DOHH2 (cell line): ENCODE data around the gene CCNG2.

Experiments used
- H3F3A ChIP-seq: fragments of 200-600 bp; sonication (generic), shearing (Covaris generic); 2 replicates; pipeline ENCODE4 v1.6.0; 2016; ENCODE audit warnings: antibody characterized with exemption, mild to moderate bottlenecking; ENCODE audit not compliant: control insufficient read depth, insufficient read depth
- H3K27ac ChIP-seq: fragments of 200-600 bp; sonication (generic); 2 replicates; pipeline ENCODE4 v1.5.1; 2014; ENCODE audit warnings: low read depth, mild to moderate bottlenecking, low read length, moderate library complexity
- H3K27me3 ChIP-seq: fragments of 200-600 bp; sonication (generic); 2 replicates; pipeline ENCODE4 v1.6.1; 2014; ENCODE audit warnings: mild to moderate bottlenecking, low read length, mixed read lengths; ENCODE audit not compliant: control insufficient read depth
- H3K36me3 ChIP-seq: fragments of 200-600 bp; sonication (generic); 2 replicates; pipeline ENCODE4 v1.6.1; 2014; ENCODE audit warnings: mild to moderate bottlenecking, low read length, moderate library complexity, mixed read lengths; ENCODE audit not compliant: control insufficient read depth
- H3K4me1 ChIP-seq: fragments of 200-600 bp; sonication (generic); 2 replicates; pipeline ENCODE4 v1.6.1; 2014; ENCODE audit warnings: mild to moderate bottlenecking, low read length, mixed read lengths; ENCODE audit not compliant: control insufficient read depth
- H3K4me2 ChIP-seq: fragments of 200-600 bp; sonication (generic); 2 replicates; pipeline ENCODE4 v1.6.0; 2014; ENCODE audit warnings: mild to moderate bottlenecking, low read length, moderate library complexity
- H3K4me3 ChIP-seq: fragments of 200-600 bp; sonication (generic); 2 replicates; pipeline ENCODE4 v1.5.1; 2014; ENCODE audit warnings: mild to moderate bottlenecking, low read length, mixed read lengths
- H3K79me2 ChIP-seq: fragments of 200-600 bp; sonication (generic); 2 replicates; pipeline ENCODE4 v1.6.1; 2014; ENCODE audit warnings: mild to moderate bottlenecking, low read length, mixed read lengths; ENCODE audit not compliant: control insufficient read depth
- H3K9me2 ChIP-seq: fragments of 200-600 bp; sonication (generic); replicated peaks from 2 replicates; pipeline ENCODE4 v1.6.1; 2014; ENCODE audit warnings: mild to moderate bottlenecking, low read length, mixed read lengths; ENCODE audit not compliant: control insufficient read depth
- H3K9me3 ChIP-seq: fragments of 200-600 bp; sonication (generic); 2 replicates; pipeline ENCODE4 v1.6.1; 2014; ENCODE audit warnings: antibody characterized with exemption, low read length, mixed read lengths; ENCODE audit not compliant: control insufficient read depth, insufficient read depth
- H4K20me1 ChIP-seq: fragments of 200-600 bp; sonication (generic); 2 replicates; pipeline ENCODE4 v1.6.0; 2014; ENCODE audit warnings: low read depth, mild to moderate bottlenecking, antibody characterized with exemption, low read length, moderate library complexity; ENCODE audit not compliant: control insufficient read depth, insufficient read depth
- CTCF ChIP-seq: fragments of 200-600 bp; sonication (generic); IDR thresholded peaks from one replicate; pipeline ENCODE4 v1.5.1; 2014; ENCODE audit warnings: antibody characterized with exemption, mild to moderate bottlenecking, low read depth, low read length; ENCODE audit not compliant: poor library complexity, severe bottlenecking
- EZH2phosphoT487 ChIP-seq: fragments of 200-600 bp; sonication (generic); IDR thresholded peaks from 2 replicates; pipeline ENCODE4 v1.6.1; 2017; ENCODE audit warnings: borderline replicate concordance, mild to moderate bottlenecking, antibody characterized with exemption, low read length, moderate library complexity, mixed read lengths

Gene CCNG2

GRCh38 chr4:77179519-77179918, 22.5 kb downstream of the CCNG2 start:
- Histone ChIP-seq H3F3A (no peaks in the 10 kb centered on the region), H3K9me3 (no peaks in the 10 kb centered on the region), H3K4me3 (no peak overlapping the region), H3K27ac (no peak overlapping the region), H4K20me1 (no peaks in the 10 kb centered on the region), H3K27me3 (peaks cover 4% of the 10 kb centered on the region), H3K36me3 (no peaks in the 10 kb centered on the region), H3K9me2 (no peaks in the 10 kb centered on the region), H3K4me2 (no peak overlapping the region), H3K79me2 (no peaks in the 10 kb centered on the region), H3K4me1 (no peaks in the 10 kb centered on the region)
- TF ChIP-seq EZH2phosphoT487: no peak
- no peak for TF ChIP-seq CTCF

- Histone ChIP-seq H3K9me2 (no peaks in the 10 kb centered on the region), H4K20me1 (no peaks in the 10 kb centered on the region), H3K4me1 (no peaks in the 10 kb centered on the region), H3K79me2 (no peaks in the 10 kb centered on the region), H3F3A (no peaks in the 10 kb centered on the region), H3K27me3 (peaks cover 7% of the 10 kb centered on the region), H3K4me3 (no peak overlapping the region), H3K27ac (no peak overlapping the region), H3K4me2 (no peak overlapping the region), H3K9me3 (no peaks in the 10 kb centered on the region), H3K36me3 (no peaks in the 10 kb centered on the region)
- TF ChIP-seq EZH2phosphoT487: no peak
- TF ChIP-seq CTCF: no peak
Measured at GRCh38 chr4:77181720-77182119, 24.7 kb downstream of the CCNG2 start.

GRCh38 chr4:77183777-77184420, 26.9 kb downstream of the CCNG2 start:
- Histone ChIP-seq H3K9me3 (no peaks in the 10 kb centered on the region), H3K4me1 (no peaks in the 10 kb centered on the region), H3K36me3 (no peaks in the 10 kb centered on the region), H3K4me2 (no peak overlapping the region), H3K4me3 (no peak overlapping the region), H3K27ac (no peak overlapping the region), H4K20me1 (no peaks in the 10 kb centered on the region), H3K79me2 (no peaks in the 10 kb centered on the region), H3K9me2 (no peaks in the 10 kb centered on the region), H3K27me3 (peaks cover 7% of the 10 kb centered on the region), H3F3A (no peaks in the 10 kb centered on the region)
- TF ChIP-seq CTCF (no peak), EZH2phosphoT487 (no peak)
